Endothelial cell of umbilical vein (primary cell): Measurements from ENCODE around the gene MVP.
"Not testable (repeated sequence)": the region's sequence is repeated elsewhere in the genome, so short reads cannot be mapped to it uniquely, and the experiment has no call there.

Source experiments
- POLR2AphosphoS5 ChIP-seq: IDR thresholded peaks from 2 replicates; pipeline ENCODE4 v1.6.1; 2012; ENCODE audit warnings: low read depth, mild to moderate bottlenecking, control low read depth, low read length, moderate library complexity; ENCODE audit not compliant: insufficient read depth
- TF ChIP-seq, protein P1 (sequence below), 2 donors: IDR thresholded peaks; 1 replicate in 1 of 2; 2 replicates in 1 of 2; pipeline ENCODE4 v1.5.1; 2011; ENCODE audit warnings: low read length in 2 of 2, mild to moderate bottlenecking in 2 of 2, moderate library complexity in 2 of 2, control low read depth in 1 of 2, inconsistent platforms in 1 of 2, low read depth in 1 of 2; ENCODE audit not compliant: insufficient read depth in 1 of 2; ENCODE audit errors: extremely low read depth in 1 of 2

DNA sequence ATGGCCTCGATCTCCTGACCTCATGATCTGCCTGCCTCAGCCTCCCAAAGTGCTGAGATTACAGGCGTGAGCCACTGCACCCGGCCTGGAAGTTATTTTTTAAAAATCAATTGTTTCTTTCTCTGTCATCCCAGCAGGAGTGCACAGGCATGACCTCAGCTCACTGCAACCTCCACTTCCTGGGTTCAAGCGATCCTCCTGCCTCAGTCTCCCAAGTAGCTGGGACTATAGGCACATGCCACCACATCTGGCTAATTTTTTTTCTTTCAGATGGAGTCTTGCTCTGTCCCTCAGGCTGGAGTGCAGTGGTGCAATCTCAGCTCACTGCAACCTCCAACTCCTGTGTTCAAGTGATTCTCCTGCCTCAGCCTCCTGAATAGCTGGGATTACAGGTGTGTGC, 33.1 kb upstream of the MVP start:
- not testable (repeated sequence) for TF ChIP-seq POLR2AphosphoS5
- TF ChIP-seq, protein P1, sequence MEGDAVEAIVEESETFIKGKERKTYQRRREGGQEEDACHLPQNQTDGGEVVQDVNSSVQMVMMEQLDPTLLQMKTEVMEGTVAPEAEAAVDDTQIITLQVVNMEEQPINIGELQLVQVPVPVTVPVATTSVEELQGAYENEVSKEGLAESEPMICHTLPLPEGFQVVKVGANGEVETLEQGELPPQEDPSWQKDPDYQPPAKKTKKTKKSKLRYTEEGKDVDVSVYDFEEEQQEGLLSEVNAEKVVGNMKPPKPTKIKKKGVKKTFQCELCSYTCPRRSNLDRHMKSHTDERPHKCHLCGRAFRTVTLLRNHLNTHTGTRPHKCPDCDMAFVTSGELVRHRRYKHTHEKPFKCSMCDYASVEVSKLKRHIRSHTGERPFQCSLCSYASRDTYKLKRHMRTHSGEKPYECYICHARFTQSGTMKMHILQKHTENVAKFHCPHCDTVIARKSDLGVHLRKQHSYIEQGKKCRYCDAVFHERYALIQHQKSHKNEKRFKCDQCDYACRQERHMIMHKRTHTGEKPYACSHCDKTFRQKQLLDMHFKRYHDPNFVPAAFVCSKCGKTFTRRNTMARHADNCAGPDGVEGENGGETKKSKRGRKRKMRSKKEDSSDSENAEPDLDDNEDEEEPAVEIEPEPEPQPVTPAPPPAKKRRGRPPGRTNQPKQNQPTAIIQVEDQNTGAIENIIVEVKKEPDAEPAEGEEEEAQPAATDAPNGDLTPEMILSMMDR (IDR thresholded peaks at IDR 0.05; ENCODE audit: extremely low read depth in 1 of 2, insufficient read depth in 1 of 2, low read depth in 1 of 2, low read length in 2 of 2), result not testable (repeated sequence)
